ENCODE results near the gene RGPD4.
"Not testable (repeated sequence)": the region's sequence is repeated elsewhere in the genome, so short reads cannot be mapped to it uniquely, and the experiment has no call there.

Gene RGPD4

DNA sequence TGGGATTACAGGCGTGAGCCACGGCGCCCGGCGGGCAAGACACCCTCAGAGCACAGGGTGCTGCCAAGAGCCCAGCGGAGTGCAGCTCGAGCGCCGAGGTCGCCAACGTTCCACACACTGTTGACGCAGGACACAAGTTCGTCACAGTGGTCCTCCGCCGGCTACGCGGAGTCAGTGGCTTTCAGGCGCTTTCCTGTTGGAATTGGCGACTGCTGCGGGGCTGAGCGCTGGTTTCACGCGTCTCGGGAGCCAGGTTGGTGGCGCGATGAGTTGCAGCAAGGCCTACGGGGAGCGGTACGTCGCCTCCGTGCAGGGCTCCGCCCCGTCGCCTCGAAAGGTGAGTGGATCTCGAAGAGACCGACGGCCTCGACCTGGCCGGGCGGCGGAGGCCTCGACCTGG is at the start of gene RGPD4:
RGPD4 (plus strand) TSS at position 144 of the 400 bp plus-strand sequence; CDS start at position 266, 122 bp downstream.
- not testable (repeated sequence) for DNase-seq

GRCh38 chr2:107777974-107778373 is 48.7 kb upstream of the RGPD4 start:
- no peak for DNase-seq

GRCh38 chr2:107785756-107786155 is 40.9 kb upstream of the RGPD4 start:
- DNase-seq = no peak

- no peak for DNase-seq
Measured at GRCh38 chr2:107790837-107791236, 35.9 kb upstream of the RGPD4 start.

DNA sequence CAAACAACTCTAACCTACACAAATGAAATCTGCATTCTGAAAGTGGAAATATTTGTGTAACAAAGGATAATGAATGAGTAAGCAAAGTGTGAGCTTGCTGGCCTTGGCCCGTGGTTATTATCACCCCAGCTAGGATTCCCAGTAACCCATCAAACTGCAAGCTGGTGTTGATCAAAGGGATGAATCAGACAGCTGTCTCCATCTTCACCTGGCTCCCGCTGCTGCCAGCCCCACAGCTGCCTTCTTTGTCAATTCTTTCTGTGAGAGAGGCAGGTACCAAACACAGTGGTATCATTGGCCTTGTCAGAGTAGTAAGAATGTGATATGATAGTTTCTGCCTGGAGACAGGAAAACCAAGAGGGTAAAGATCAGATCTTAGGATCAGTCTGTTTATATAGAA is 25.2 kb upstream of the RGPD4 start:
- DNase-seq = no peak

GRCh38 chr2:107804608-107805498 is 21.8 kb upstream of the RGPD4 start:
- DNase-seq = no peak

DNA sequence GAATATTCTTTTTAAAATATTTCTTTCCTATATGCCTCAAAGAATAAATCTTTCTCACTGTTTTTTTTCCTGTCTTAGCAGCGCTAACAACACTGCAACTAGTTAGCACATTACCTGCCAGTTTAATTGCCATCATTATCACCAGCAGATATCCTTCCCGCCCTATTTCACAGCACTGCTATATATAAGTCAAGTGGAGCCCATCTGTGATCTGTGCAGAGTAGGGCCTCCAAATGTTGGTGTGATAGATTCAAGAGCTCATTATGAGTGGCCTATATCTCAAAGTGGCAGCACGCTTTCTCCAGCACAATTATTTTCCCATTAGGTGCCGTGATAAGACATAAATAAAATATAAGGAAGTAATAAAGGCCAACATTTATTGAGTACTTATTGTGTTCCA is 19.8 kb upstream of the RGPD4 start:
- DNase-seq = no peak

DNA sequence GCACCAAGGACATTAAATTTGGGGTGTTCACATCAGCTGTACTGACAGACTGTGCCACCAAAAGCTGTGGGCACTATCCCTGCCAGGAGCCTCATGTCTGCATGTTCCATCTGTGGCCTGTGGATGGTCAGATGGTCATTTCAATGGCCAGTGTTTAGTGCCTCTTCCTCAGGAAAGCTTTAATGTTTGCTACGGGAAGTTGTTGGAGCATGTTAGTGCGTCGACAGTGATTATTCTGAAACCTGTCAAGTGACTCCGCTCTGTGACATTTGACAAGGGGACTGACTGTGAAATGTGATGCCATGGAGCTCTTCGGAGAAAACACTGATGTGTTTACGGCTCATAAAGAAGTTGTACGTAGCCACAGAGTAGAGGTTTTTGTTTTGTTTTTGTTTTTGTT is 18.7 kb upstream of the RGPD4 start:
- no peak for DNase-seq

DNA sequence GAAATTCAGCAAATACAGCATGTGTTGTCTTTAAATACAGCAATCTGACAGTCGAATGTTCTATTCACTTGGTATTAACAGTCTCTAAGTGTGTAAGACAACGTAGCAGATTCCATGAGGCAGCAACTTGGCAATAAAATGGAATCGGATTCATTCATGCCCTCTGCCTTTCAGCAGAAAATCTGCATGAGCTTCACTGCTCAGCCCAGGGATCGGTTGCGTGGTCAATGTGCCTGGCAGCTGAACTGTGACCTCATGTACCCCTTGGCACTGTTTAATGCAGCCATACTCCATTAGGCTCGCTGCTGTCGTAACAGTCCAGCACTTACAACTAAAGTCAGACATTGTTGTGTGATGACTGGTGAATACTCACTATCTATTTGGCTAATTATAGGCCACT is 17.7 kb upstream of the RGPD4 start:
- peak; percentile 36 for DNase-seq

- DNase-seq = peak; percentile 86
Measured at GRCh38 chr2:107809835-107810234, 16.9 kb upstream of the RGPD4 start.

DNA sequence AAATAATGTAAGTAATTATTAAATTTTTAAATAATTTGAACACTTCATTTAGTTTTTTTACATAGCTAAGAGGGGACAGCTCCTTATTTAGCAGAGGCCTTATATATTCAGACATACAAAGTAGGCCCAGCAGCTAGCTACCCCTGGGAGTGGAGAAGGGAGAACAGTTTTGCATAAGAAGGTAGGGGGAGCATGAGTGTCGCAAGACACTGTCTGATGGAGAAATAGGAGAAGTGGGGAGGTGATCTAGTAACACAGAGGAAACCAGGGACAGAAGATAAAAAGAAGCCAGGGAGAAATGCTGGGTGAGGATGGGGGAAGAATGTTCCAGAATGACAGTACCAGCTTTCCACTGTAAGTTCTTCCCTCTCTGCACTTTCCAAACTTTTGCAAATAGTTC is 16.0 kb upstream of the RGPD4 start:
- peak; percentile 41 for DNase-seq

DNA sequence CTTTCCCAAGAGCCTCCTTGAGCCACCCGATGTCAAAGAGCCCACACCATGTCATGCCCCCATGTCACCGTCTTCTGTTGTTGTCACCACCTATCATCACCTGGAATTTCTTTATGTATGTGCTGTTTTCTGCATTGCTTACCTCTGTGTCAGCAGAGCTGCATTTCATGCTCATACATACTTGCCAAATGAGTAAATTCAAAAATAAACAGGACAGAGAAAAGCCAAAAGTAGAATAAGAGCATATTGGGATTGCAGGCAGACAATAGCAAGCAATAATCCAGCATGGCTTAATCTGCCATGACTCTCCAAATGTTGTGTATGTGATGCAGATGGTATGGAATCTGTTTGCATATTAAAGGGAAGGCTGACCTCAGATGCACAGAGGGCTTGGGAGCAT is 15.3 kb upstream of the RGPD4 start:
- DNase-seq = no peak

DNA sequence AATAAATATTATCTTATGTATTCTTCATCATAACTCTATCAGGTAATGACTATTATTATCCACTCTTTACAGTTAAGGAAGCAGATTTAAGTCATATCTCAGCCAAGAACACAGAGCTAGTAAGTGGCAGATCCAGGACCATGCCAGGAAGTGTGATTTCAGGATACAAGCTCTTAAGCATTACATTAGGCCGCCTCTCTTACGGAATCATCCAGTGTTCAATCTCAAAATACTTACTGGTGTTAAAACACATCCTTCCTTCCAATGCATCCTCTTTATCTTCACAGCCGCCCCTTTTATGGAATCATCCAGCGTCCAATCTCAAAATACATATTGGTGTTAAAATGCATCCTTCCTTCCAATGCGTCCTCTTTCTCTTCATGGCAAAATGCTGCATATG is 14.7 kb upstream of the RGPD4 start:
- no peak for DNase-seq

- no peak for DNase-seq
Measured at GRCh38 chr2:107817378-107817777, 9.3 kb upstream of the RGPD4 start.

DNA sequence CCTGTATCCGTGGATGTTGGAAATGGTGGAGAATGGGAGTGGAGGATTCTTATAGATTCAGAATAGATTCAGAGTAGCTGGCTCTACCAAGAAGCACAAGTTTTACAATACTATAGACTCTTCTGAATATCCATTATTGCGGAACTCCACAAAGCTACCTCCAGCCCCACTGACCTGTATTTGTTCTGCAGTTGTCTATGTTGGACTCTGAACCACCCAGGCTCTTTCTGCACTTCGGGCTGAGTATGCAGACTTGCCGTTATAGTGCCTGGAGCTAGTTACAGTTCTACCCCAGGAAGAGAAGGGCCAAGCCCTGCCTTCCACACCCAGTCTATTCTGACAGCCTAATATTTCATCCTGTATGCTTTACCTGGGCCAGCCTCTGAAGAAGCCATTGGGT is 4.4 kb upstream of the RGPD4 start:
- no peak for DNase-seq

DNA sequence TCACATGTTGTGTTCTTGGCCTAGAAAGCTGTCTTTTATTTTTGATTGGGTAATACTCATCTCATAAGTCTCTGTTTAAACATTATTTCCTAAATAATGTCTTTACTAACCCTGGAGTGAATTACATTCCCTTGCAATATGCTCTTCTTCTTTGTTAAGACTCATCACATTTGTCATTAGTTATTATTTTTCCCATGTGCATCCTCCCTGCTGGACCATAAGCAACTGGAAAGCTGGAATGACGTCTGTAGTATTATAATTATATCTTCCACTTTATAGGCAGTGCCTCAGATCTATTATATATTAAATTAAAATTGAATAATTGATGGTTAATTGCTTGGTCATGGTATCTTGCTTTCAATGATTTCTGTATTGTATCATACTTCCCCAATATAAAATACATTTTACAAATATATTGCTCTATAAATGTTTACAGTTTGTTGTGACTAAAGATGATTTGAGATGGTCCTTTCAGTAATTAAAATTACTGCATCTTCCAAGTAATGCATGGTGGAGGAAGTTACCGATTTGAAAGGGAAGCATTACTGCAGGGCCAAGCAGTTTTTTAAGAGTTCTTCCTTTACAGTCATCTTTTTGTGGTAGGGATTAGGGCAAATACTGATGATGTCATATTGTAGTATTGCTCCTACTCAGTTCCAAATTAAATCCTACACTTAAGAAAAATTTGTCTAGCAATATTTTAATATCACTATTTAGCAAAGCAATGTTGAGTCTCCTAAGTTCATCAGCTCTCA is 2.1 kb upstream of the RGPD4 start:
- no peak for DNase-seq

DNA sequence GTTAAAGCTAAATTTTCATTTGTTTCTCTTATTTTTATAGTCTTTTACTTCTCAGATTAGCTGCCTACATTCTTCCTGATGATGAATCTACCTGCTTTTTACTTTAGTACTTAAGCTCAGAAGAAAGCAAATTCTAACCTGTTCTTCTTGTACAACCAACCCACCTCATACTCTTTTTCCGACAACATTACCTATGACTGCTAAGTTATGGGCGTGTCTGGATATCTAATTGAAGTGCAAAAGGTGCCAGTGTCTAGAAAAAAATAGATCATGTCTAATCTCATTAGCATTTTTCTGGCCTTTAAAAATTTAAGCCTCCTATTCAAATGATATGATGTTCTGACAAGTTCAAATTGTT is 1.5 kb upstream of the RGPD4 start:
- DNase-seq = no peak

- DNase-seq = not testable (repeated sequence)
Measured at GRCh38 chr2:107829514-107829913, 2.8 kb downstream of the RGPD4 start.

DNA sequence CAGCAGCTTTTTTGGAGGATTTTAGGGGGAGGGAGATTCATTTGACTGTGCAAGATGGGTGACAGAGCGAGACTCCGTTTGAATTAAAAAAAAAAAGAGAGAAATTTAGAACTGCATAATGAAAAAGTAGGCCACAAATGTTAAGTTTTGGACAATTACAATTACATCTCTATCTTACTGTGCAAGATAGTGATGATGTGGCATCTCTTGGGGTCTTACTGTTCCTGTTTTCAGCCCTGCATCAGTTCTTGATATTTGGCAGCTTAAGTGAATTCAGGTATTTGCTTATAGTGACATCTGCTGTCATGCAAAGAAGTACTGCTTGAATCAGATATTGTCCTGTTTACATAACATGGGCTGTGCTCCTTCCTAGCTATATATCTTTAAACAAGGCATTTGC is 6.5 kb downstream of the RGPD4 start:
- DNase-seq = not testable (repeated sequence)

- DNase-seq = not testable (repeated sequence)
Measured at GRCh38 chr2:107833618-107834017, 6.9 kb downstream of the RGPD4 start.

- not testable (repeated sequence) for DNase-seq
Measured at GRCh38 chr2:107916121-107916520, 89.4 kb downstream of the RGPD4 start.

- not testable (repeated sequence) for DNase-seq
Measured at GRCh38 chr2:107916696-107917370, 90.1 kb downstream of the RGPD4 start.

- no peak for DNase-seq
Measured at GRCh38 chr2:107927034-107927534, 100.4 kb downstream of the RGPD4 start.

Measured in DMS79 treated with DMSO at 0.1 percent for 48 hours (cell line).